Measurements from ENCODE around the gene FSTL4.

Gene FSTL4

GRCh38 chr5:133244242-133244641, 368.1 kb downstream of the FSTL4 start:
- no peak for DNase-seq (ENCODE audit: low read depth in 2 of 2)

- no peak for DNase-seq (ENCODE audit: low read depth in 2 of 2)
These were observed 369.1 kb downstream of the FSTL4 start for GRCh38 chr5:133243196-133243595.

- no peak for DNase-seq (ENCODE audit: low read depth in 2 of 2)
These were observed 370.0 kb downstream of the FSTL4 start for GRCh38 chr5:133242221-133242835.

GRCh38 chr5:133241179-133242092, 370.9 kb downstream of the FSTL4 start:
- DNase-seq (ENCODE audit: low read depth in 2 of 2): no peak

GRCh38 chr5:133240425-133241091, 371.8 kb downstream of the FSTL4 start:
- peak in 1 of 2 donors; percentile 5 for DNase-seq (ENCODE audit: low read depth in 2 of 2)

GRCh38 chr5:133238426-133239205, 373.7 kb downstream of the FSTL4 start:
- no peak for DNase-seq (ENCODE audit: low read depth in 2 of 2)

- no peak for DNase-seq (ENCODE audit: low read depth in 2 of 2)
These were observed 375.4 kb downstream of the FSTL4 start for GRCh38 chr5:133236976-133237375.

GRCh38 chr5:133236541-133236951, 375.8 kb downstream of the FSTL4 start:
- DNase-seq (ENCODE audit: low read depth in 2 of 2): no peak

GRCh38 chr5:133235696-133236426, 376.5 kb downstream of the FSTL4 start:
- DNase-seq (ENCODE audit: low read depth in 2 of 2): no peak

- DNase-seq (ENCODE audit: low read depth in 2 of 2): no peak
These were observed 377.4 kb downstream of the FSTL4 start for GRCh38 chr5:133234911-133235310.

- DNase-seq (ENCODE audit: low read depth in 2 of 2): no peak
These were observed 378.1 kb downstream of the FSTL4 start for GRCh38 chr5:133234273-133234672.

- DNase-seq (ENCODE audit: low read depth in 2 of 2): no peak
These were observed 378.7 kb downstream of the FSTL4 start for GRCh38 chr5:133233616-133234015.

GRCh38 chr5:133232911-133233310, 379.4 kb downstream of the FSTL4 start:
- DNase-seq (ENCODE audit: low read depth in 2 of 2): no peak

- no peak for DNase-seq (ENCODE audit: low read depth in 2 of 2)
These were observed 379.9 kb downstream of the FSTL4 start for GRCh38 chr5:133232435-133232834.

GRCh38 chr5:133232011-133232410, 380.3 kb downstream of the FSTL4 start:
- no peak for DNase-seq (ENCODE audit: low read depth in 2 of 2)

- no peak for DNase-seq (ENCODE audit: low read depth in 2 of 2)
These were observed 381.3 kb downstream of the FSTL4 start for GRCh38 chr5:133230823-133231578.

GRCh38 chr5:133229931-133230664, 382.2 kb downstream of the FSTL4 start:
- DNase-seq (ENCODE audit: low read depth in 2 of 2): no peak

- DNase-seq (ENCODE audit: low read depth in 2 of 2): no peak
These were observed 384.0 kb downstream of the FSTL4 start for GRCh38 chr5:133228316-133228715.

GRCh38 chr5:133227897-133228296, 384.4 kb downstream of the FSTL4 start:
- no peak for DNase-seq (ENCODE audit: low read depth in 2 of 2)

GRCh38 chr5:133227082-133227481, 385.3 kb downstream of the FSTL4 start:
- DNase-seq (ENCODE audit: low read depth in 2 of 2): no peak
